SK-N-SH (cell line): ENCODE measurements around the gene MIOX.

ENCODE experiments used
- CHD2 ChIP-seq: fragments of 150-350 bp; IDR thresholded peaks from 2 replicates; pipeline ENCODE4 v1.6.1; 2018; ENCODE audit warnings: low read length; ENCODE audit not compliant: partially characterized antibody
- EP300 ChIP-seq, 2 experiments: IDR thresholded peaks; 2 replicates each; pipeline versions ENCODE4 v1.4.0 to v1.6.1; 2012; ENCODE audit warnings: borderline replicate concordance in 1 of 2, low read depth in 1 of 2, low read length in 1 of 2
- EZH2phosphoT487 ChIP-seq: fragments of 200-600 bp; sonication (generic); IDR thresholded peaks from 2 replicates; pipeline ENCODE4 v1.6.1; 2017; ENCODE audit warnings: low read depth, mixed run types, mild to moderate bottlenecking, antibody characterized with exemption, moderate library complexity, borderline replicate concordance
- JUND ChIP-seq: IDR thresholded peaks from 2 replicates; pipeline ENCODE4 v1.4.0; 2012
- POLR2AphosphoS5 ChIP-seq: IDR thresholded peaks from 2 replicates; pipeline ENCODE4 v1.6.1; 2012; ENCODE audit warnings: low read depth, low read length
- RCOR1 ChIP-seq: fragments of 150-350 bp; IDR thresholded peaks from 2 replicates; pipeline ENCODE4 v1.6.1; 2017; ENCODE audit warnings: antibody characterized with exemption, low read length
- TCF12 ChIP-seq: IDR thresholded peaks from 2 replicates; pipeline ENCODE4 v1.4.0; 2012
- YY1 ChIP-seq: IDR thresholded peaks from 2 replicates; pipeline ENCODE4 v1.4.0; 2012; ENCODE audit warnings: low read depth, mild to moderate bottlenecking
- TF ChIP-seq, protein P1 (sequence below): fragments of 200-600 bp; sonication (generic); IDR thresholded peaks from 2 replicates; pipeline ENCODE4 v1.6.1; 2017; ENCODE audit warnings: antibody characterized with exemption, mild to moderate bottlenecking, moderate library complexity
- TF ChIP-seq, protein P2 (sequence below): fragments of 150-350 bp; IDR thresholded peaks from 2 replicates; pipeline ENCODE4 v1.6.1; 2016; ENCODE audit warnings: mild to moderate bottlenecking, low read depth, low read length

DNA sequence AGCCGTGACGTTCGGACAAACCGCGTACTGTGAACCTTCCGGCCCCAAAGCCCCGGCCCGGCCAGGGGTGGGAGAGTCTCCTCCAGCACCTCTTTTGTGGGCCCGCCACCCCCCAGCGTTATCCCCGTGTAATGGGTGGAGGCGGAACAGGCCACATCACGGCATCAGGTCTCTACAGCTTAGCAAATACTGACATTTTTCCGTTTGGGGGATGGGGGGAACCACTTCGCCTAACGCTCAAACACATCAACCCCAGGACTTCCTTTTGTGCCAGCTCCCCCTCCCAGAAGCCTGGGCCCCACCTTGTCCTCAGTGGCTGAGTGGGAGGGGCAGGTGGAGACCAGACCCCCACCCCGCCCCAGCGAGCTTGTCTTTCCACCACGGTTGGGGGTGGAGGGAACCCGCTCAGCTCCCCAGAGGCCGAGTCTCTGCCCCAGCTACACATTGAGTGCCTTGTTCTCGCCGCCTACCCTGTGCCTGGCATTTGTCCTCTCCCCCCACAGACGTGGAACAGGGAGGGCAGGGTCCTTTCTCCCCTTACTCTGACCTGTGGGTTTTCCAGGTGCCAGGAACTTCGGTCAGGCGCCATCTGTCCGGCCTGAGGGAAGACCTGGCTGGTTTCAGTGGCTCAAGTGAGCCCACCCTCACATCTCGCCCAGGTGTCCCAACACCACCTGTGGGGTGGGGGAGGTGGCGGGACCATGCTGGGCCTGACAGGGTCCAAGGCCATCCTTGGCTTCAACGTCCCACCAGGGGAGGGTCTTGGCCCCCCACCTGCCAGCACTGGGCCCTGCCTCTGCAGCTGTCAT, 41.4 kb upstream of the MIOX start:
- TF ChIP-seq TCF12 (no peak), RCOR1 (no peak), YY1 (no peak), POLR2AphosphoS5 (no peak), JUND (no peak), EZH2phosphoT487 (no peak), EP300 (IDR thresholded peaks at IDR 0.05; ENCODE audit: borderline replicate concordance in 1 of 2, low read depth in 1 of 2, low read length in 1 of 2) (no peak), CHD2 (no peak)
- TF ChIP-seq, protein P1, sequence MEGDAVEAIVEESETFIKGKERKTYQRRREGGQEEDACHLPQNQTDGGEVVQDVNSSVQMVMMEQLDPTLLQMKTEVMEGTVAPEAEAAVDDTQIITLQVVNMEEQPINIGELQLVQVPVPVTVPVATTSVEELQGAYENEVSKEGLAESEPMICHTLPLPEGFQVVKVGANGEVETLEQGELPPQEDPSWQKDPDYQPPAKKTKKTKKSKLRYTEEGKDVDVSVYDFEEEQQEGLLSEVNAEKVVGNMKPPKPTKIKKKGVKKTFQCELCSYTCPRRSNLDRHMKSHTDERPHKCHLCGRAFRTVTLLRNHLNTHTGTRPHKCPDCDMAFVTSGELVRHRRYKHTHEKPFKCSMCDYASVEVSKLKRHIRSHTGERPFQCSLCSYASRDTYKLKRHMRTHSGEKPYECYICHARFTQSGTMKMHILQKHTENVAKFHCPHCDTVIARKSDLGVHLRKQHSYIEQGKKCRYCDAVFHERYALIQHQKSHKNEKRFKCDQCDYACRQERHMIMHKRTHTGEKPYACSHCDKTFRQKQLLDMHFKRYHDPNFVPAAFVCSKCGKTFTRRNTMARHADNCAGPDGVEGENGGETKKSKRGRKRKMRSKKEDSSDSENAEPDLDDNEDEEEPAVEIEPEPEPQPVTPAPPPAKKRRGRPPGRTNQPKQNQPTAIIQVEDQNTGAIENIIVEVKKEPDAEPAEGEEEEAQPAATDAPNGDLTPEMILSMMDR, result no peak
- TF ChIP-seq, protein P2, sequence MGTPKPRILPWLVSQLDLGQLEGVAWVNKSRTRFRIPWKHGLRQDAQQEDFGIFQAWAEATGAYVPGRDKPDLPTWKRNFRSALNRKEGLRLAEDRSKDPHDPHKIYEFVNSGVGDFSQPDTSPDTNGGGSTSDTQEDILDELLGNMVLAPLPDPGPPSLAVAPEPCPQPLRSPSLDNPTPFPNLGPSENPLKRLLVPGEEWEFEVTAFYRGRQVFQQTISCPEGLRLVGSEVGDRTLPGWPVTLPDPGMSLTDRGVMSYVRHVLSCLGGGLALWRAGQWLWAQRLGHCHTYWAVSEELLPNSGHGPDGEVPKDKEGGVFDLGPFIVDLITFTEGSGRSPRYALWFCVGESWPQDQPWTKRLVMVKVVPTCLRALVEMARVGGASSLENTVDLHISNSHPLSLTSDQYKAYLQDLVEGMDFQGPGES, result no peak
